ENCODE measurements around the gene TNK2.
"Not testable (repeated sequence)": the region's sequence is repeated elsewhere in the genome, so short reads cannot be mapped to it uniquely, and the experiment has no call there.

Gene TNK2

DNA sequence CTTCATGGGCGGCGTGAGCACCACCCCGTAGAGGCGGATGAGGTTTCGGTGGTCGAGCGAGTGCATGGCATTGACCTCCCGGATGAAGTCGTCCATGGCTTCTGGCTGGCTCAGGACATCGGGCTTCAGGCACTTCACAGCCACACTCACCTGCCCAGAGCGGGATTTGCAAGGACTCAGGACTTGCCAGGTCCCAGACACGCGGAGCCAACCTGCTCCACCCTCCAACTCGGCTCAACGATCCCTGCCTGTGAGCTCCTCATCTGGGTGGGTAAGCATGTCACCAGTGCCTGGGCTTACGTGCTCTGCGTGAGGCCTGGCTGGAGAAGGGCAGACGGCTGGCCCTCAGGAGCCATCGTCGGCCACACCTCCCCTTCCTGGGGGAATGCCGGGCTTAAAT lies 25.2 kb downstream of the TNK2 start:
- DNase-seq, result peak; percentile 0

DNA sequence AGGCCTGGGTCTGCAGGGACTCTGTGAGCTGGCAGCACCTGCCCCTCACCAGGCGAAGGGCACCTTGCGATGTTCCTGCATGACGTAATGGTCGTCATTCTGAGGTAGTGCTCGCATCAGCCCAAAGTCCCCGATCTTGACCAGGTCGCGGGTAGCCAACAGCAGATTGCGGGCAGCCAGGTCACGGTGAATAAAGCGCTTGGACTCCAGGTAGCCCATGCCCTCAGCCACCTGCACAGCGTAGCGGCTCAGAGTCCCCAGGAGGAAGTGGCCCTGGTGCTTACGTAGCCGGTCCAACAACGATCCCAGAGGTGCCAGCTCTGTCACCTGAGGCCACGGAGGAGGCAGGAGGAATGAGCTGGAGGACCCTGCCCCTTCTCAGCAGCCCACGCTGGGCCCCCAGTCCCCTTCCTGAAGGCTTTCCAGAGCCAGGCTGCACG lies 26.3 kb downstream of the TNK2 start:
- DNase-seq, result no peak

DNA sequence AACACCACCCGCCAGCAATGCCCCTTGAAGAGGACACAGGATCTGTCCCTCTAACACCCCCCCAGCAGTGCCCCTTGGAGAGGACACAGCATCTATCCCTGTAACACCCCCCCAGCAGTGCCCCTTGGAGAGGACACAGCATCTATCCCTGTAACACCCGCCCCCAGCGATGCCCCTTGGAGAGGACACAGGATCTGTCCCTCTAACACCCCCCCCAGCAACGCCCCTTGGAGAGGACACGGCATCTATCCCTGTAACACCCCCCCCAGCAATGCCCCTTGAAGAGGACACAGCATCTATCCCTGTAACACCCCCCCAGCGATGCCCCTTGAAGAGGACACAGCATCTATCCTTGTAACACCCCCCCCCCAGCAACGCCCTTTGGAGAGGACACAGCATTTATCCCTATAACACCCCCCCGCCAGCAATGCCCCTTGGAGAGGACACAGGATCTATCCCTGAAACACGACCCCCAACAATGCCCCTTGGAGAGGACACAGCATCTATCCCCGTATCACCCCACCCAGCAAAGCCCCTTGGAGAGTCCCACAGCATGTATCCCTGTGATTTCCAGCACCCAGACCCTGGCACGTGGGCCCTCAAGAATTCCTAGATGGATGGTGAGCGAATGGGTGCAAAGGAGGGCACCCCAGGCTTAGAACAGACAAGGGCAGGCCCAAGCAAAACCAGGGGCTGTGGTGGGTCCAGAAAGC lies 26.9 kb downstream of the TNK2 start:
- DNase-seq, result peak; percentile 0

DNA sequence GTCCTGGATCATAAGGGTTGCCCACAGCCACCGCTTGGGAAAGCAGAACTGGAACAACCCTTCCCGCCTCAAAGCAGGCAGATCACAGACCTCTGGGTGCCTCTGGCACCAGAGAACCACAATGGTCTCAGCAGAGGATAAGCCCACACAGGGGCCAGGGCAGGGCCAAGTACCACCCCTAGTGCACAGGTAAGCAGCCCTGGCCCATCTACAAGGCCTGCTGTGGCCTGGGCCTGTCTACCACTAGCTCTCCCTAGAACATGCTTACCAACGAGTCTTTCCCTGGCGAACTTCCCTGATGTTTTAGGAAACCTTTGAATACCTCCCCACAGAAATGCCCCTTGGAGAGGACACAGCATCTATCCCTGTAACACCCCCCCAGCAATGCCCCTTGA lies 28.3 kb downstream of the TNK2 start:
- no peak for DNase-seq

DNA sequence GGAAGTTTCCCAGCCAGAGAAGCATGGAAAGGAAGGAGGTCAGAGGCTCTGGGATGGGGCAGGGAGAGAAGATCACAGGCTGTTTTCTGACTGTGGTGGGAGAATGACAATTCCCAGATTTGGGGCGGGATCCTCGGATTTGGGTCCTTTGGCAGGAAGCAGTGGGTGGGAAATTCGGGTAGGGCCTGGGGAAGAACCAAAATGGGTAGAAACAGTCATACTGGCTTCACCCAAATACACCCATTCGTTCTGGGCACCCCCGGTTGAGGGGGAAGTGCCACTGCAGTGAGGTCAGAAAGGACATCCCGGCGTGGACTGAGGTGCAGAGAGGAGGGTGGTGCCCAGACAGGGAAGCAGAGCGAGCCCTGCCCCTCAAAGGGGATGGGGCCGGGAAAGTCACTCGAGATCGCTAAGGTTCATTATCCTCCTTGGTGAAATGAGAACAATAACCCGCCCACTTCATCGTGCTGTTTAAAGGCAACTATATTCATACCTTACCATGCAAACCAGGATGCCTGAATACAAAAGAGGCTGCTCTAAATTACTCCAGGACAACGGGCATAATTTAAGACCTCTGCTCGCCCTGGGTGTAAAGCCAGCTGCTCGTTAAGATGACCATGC lies 28.8 kb downstream of the TNK2 start:
- no peak for DNase-seq

DNA sequence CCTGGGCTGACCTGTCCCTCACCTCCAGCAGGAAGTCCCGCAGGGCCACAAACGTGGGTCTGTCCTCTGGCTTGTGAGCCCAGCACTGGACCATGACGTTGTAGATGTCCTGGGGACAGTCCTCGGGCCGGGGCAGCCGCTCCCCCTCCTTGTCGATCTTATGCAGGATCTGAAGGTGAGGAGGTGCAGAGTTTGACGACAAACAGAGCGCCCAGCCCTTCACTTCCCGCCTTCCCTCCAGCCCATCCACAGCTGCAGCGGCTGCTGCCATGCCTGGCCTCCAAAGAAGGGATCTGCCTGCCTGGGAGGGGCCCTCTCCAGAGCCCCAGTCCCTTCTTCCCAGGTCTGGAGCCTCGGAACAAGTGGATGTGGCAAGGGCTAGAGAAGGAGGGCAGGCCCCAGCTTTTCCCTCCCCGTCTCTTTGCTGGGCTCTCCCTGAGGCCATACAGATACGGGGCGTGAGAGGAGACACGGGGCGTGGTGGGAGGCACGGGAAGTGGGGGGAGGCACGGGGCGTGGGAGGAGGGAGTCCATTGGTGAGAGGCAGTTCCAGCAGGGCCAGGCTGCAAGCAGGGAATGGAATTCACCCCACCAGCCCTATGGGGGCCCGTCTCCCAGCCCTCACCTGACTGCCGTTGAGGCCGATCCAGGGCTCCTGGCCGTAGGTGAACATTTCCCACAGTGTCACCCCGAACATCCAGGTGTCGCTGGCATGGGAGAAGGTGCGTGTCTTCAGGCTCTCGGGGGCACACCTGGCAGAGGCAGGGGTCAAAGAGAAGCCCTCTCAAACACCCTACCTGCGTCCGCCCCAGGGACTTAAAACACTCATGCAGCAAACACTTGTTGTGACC lies 29.7 kb downstream of the TNK2 start:
- peak; percentile 43 for DNase-seq

DNA sequence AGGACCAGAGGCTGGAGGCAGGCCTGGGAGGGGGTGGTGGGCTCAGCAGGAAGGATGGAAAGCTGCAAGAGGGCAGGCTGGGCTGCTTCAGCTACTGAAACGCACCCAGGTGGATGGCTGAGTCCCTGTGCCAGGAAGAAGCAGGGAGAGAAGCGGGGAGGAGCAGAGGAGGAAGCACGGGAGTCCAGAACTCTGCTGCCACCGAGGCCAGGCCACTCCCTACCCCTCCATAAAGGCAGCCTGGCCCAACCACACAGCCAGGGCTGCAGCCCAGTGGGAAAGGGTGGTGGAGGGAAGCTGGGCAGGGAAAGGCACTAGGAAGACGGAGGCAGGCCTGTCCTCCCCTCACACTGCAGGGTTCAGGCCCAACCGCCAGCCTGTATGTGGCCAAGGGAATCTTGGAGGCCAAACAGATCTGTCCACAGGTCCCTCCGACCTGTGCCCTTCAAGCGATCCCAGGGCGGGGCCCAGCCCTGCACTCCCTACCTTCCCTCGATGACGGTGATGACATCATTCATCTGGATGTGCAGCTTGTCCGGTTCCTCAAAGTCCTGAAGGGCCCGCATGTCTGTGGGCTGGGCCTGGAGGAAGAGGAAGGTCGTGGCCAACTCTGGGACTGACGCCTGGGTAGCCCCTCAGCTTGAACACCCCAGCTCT lies 30.5 kb downstream of the TNK2 start:
- DNase-seq, result no peak

DNA sequence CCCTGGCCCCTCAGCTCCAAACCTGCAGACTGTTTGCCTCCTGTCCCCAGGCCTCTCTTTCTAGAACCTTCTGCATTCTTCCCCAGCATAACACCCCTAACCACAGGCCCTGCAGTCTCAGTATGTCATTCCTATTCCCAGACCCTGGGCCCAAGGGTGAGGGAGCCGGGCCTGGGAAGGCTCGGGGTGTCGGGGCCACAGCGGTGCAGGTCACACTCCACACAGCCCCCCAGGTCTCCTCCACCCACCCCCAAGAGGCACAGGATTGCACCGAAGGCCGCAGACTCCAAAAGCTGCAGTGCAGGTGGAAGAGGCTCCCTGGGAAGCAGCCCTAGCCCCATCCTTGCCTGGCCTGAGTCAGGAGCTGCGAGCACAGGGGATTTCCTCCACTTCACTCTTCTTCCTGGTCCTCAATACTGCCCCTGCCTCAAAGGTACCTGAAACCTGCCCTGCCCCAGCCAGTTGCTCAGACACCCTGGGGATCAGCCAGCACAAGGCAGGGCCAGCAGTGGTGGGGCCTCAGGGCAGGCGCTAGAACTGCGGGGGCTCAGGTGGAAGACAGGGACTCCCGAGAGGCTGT lies 31.1 kb downstream of the TNK2 start:
- no peak for DNase-seq

DNA sequence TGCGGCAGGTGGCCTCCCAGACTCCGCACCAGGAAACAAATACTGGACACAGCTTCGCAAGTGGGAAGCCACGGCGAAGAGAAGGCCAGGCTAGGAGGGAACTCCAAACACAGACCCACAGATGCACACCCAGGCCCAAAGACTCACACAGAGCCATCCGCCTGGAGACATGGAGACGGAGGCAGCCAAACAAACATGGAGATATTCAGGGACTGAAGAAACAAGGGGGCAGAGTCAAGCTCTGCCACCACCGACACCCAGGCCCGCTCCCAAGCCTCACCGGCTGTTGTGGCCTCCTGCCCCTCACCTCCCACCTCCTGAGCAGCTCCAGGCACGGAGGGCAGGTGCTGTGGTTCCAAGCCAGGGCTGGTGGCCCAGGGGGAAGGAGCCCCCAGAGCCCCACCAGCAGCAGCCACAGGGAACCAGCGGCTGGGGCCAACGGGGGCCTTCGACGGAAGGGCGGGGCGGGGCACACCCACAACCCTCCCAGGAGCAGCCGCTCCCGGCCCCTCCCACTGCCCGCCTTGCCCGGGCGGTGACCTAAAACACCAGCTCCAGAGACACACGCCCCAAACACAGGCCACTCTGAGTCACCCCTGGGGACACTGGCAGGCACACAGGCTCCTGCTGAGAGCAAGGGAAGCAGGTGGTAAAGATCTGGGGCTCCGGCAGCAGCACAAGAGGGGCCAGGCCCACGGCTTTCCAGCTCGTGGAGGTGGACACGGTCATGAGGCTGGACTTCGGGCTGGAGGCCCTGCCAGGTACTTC lies 31.9 kb downstream of the TNK2 start:
- DNase-seq, result no peak

DNA sequence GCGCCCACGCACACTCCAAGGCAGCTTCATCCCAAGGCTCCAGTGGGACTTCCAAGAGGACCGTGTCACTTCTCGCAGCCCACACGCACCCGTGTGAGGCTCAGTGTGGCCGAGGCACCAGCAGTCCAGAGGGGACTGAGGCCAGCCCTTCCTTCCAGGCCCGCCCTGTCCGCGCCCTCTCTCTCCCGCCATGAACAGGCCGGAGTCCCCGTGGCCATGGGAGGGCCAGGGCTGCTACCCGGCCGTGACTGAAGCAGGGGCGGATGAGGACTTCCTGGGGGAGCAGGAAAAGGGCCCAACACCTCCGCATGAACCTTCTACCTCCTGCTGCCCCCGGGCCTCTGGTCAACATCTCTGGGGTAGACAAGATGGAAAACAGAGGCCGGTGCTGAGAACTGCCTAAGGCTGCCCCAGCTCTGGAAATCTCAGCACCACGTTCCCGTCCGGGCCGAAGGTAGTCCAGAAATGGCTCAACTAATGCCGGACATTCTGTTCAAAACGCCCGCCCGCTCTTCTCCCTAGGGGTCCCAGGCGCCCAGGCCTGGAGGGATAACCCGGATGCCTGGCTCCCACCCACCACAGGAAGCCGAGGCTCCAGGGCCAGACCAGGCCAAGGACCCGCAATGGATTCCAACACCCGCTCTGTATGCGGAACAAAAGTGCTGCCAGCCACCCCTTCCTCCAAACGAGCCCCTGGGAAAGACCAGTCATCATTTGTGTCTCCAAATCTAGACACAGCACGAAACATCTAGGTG lies 32.7 kb downstream of the TNK2 start:
- DNase-seq, result no peak

DNA sequence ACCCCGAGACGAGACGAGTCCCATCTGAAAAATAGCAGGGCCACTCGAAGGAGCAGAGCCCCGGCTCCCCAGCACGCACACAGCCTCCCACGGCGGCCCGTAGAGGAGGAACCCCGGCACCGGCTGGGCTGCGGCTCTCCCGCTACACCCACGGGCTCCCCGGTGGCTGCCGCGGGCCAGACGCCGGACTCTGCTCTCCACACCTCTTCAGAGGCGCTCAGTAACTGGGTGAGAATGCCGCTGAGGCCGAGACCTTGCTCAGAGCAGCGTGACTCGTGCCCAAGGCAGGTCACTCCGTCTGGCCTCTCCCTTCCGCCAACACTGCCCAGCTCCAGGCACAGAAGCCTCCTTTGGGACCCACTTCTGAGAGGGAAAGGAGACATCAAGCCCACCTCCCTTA lies 34.4 kb downstream of the TNK2 start:
- peak; percentile 42 for DNase-seq

DNA sequence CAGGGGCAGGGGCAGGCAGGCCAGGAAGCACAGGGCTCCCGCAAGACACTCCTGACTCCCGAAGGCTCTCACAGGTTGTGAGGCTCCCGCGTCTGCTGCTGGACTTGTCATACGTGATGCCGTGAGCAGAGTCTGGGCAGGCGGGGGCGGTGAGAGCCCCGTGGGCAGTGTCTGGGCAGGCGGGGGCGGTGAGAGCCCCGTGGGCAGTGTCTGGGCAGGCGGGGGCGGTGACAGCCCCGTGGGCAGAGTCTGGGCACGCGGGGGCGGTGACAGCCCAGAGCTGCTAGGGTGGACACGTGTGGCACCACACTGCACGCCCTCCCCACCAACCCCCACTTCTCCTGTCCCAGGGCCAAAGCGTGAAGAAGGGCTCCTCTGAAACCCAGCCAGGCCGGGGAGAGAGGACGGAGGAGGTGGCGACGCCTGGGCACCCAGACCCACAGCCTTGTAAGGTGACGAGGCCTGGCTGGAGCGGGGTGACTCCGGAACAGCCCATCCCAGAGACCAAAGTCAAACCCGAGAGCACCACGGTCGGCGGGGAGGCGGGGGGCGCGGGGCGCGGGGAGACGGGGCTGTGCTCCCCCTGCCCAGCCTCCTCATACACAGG lies 35.0 kb downstream of the TNK2 start:
- DNase-seq, result no peak

DNA sequence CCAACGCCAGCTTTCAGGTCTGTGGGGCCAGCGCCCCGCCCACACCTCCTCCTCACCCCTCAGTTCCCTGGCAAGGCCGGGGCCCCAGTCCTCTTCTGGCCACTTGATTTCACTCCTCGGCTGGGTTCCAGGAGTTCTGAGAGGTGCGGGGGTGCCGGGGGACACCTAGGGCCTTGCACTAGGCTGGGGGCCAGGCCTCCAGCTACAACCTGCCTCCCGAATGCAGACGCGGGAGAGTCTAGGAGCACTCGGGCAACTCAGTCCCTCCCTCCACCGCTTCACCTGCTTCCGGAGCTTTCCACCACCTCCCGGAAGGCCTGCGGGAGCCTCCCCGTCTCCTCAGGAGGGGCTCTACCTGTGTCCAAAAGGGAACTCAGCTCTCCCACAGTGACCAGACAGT lies 35.6 kb downstream of the TNK2 start:
- DNase-seq, result no peak

DNA sequence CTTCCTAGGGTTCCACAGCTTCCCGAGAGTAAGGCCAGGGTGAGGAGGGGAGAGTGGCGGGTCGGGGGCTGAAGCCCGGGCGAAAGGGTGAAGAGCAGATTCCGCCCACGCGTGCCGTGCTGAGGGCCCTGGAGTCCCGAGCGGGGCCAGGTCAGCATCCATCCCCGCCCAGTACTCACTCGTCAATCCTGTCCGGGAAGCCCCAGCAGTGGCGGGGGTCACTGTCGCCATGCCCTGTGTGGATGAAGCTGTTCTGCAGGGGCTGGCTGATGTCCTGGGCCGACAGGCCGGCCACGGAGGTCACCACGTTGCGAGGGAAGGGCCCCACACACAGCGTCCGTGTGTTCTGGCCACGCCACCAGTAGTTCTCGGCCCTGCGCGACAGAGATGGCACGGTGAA lies 36.3 kb downstream of the TNK2 start:
- no peak for DNase-seq

DNA sequence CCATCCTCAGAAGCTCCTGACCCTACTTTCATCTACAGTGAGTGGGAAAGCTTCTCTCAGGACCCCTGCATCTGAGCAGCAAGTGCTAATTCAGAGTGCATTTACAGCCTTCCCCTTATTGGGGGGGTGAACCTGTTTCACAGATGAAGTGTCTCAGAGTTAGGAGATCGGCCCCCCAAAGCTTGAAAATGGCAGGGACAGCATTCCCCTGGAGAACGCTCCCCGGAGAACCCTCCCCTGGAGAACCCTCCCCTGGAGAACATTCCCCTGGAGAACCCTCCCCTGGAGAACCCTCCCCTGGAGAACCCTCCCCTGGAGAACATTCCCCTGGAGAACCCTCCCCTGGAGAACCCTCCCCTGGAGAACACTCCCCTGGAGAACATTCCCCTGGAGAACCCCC lies 36.7 kb downstream of the TNK2 start:
- not testable (repeated sequence) for DNase-seq

DNA sequence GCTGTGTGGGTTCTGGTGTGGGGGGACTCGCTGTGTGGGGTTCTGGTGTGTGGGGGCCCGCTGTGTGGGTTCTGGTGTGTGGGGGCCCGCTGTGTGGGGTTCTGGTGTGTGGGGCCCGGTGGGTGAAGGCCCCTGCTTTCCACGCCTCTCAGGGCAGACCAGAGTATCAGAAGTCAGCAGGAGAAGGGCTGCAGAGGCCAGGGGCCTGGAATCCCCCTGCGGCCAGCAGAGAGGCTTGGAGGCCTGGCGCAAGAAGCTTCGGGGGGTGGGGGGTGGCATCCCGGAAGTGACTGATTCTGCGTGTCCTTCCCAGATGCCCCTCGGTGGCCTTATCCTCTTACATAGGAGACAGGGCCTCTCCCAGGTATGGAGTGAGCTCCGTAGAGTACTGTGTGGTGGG lies 37.4 kb downstream of the TNK2 start:
- DNase-seq, result no peak

DNA sequence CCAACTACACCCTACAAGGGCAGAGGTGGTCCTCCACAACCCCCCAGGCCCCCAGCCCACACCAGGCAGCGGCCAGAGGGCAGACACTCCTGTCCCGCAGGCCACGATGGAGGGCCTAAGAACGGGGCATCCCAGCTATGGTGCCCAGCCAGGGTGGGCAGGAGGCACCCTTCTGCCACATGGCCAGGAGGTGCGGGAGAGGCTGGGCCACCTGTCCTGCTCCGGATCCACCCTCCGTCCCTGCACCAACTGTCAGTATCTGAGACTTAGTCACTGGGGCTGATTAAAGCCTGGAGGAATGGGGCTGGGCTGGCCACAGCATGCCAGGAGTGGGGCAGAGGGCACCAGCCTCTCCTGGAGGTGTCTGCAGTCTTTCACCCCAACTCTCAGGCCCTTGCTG lies 37.9 kb downstream of the TNK2 start:
- peak; percentile 52 for DNase-seq

DNA sequence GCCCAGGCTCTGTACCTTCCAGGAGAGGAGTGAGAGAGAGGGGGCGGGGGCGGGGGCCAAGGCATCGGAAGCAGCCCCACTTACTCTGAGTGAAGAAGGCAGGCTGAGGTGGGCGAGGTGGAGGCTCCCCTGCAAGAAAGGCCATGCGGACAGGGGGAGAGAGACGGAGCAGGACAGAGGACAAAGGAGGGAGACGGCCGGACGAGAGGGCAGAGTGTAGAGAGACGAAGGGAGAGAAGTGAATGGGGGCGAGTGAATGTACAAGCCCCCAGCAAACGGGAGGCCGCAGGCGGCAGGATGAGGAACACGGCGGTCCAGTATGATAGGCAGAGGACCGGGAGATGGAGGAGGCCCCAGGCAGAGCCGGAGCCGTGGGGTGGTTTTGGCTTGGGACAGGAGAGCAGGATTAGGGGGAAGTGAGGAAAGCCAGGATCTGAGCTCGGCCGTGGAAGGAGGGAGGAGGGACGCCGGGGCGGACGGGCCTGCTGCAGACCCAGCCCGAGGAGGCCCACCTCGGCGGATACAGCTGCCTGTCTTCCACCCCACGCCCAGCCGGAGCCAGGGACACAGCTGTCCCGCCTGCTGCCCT lies 38.8 kb downstream of the TNK2 start:
- no peak for DNase-seq

DNA sequence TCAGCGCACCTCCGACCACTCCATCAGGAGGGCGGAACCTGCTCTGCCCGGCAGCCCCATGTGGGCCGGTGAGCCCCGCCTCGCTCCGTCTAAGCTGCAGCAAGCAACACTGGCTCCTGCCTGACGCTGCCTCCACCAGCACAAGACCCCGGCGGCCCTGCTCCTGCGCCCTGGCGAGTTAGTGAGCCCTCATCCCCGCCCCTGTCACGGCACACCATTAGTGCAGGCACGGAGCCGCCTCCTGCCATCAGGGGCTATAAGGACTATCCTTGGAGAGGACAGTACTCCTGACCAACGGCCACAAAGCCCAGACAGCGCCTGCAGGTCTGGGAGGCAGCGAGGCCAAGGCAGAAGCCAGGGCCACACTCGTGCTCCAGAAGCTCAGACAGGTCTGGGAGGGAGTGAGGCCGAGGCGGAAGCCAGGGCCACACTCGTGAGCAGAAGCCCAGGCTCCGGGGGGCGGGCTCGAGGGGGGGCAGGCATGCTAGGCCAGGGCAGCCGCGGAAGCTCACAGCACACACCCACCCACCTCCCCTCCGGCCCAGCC lies 39.4 kb downstream of the TNK2 start:
- DNase-seq, result no peak

DNA sequence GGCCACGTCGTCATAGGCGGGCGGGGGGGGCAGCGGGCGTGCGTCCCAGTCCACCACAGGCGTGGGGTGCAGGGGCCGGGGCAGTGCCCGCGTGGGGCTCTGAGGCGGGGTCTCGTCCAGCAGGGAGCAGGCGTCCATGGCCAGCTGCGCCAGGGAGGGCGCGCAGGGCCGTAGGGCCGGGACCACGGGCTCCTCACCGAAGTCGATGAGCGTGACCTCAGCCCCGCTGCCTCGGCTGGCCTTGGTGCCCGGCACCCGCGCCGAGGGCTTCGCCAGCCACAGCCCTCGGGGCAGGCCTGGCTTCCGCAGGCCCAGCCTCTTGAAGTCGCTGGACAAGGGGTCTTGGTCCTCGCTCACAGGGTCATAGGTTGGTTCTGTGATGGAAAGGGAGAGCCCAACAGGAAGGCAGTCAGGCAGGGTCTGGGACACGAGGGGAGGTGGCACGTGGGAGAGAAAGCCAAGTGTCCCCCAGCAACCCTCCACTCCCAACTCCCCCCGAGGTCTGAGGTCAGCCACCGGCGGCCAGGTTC lies 40.0 kb downstream of the TNK2 start:
- no peak for DNase-seq
